Activated CD8-positive, alpha-beta memory T cell treated with anti-CD3 and anti-CD28 coated beads, Interleukin-2, amount 50 U/mL, for 48 hours (primary cell): ENCODE measurements around the gene RMND5A.
"Not testable (repeated sequence)": the region's sequence is repeated elsewhere in the genome, so short reads cannot be mapped to it uniquely, and the experiment has no call there.

Experiments
- DNase-seq: peaks from one replicate; pipeline ENCODE4 v3.0.0-alpha.2; 2020

Gene RMND5A

GRCh38 chr2:86719637-86720539, at the start of gene RMND5A:
Gene RMND5A (plus strand): TSS chr2:86720291. CDS start chr2:86720668, 377 bp downstream.
- peak; percentile 94 for DNase-seq

DNA sequence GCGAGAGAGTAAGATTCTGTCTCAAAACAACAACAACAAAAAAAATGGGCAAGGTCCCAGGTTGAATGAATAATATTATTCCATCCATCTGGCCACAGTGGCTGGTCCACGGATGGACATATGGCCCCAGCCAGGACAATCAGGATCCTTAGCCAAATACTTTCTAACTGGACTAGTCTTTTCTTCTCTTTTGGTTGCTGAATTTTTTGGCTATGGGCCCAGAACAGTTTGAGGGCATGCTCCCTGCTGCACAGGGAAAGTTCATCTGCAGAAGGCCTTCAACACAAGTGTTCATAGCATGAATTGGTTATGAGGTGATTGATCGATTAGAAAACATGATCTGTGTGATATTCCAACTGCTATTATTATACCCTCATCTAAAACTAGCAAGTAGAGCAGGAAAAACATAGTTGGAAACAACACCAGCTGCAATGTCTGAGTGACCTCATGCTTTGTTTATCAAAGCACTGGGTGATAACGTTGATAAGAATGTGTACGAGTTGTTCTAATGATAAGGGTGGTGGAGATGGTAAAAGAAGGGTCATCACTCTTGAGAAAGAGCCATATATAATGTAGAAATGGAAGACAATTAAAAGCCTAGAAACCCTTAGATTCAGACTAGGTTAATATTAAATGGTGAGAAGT, 48.6 kb upstream of the RMND5A start:
- no peak for DNase-seq

DNA sequence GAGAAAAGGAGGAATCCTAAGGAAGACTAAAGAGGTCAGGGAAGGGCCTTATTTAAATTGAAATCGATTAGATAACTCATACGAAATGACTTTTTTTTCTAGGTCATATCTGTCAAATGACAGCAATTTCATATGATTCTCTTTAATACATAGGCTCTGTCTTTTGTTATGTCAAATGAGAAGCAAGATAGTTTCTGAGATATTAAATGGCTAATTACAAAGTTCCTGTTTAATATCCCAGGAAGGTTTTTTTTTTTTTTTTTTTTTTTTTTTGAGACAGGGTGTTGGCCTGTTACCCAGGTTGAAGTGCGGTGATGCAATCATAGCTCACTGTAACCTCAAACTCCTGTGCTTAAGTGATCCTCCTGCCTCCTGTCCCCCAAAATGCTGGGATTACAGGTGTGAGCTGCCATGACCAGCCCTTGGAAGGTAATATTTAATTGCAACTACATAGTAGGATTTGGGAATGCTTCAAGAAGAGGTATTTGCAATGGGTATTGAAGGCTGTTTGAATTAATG, 48.0 kb upstream of the RMND5A start:
- DNase-seq = no peak

DNA sequence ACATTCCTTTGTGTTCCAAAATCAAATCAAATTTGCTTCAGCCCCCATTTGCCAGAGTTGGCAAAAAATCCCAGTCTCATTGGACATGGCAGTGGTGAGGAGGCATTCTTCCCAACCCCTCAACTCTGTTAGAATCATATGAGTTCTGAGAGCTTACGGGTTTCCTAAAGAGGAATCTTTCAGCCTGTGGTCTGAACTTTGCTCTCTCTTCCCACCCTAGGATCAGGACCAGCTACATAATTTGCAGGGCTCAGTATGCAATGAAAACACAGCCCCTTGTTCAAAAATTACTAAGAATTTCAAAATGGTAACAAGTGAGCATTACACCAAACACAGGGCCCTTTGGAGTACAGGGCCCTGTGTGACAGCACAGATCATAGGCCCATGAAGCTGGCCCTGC, 47.1 kb upstream of the RMND5A start:
- DNase-seq = no peak

- no peak for DNase-seq
Observed at GRCh38 chr2:86673986-86674670, 46.0 kb upstream of the RMND5A start.

GRCh38 chr2:86675104-86675503, 45.0 kb upstream of the RMND5A start:
- DNase-seq = no peak

GRCh38 chr2:86675511-86676015, 44.5 kb upstream of the RMND5A start:
- DNase-seq = no peak

GRCh38 chr2:86677816-86678215, 42.3 kb upstream of the RMND5A start:
- no peak for DNase-seq

DNA sequence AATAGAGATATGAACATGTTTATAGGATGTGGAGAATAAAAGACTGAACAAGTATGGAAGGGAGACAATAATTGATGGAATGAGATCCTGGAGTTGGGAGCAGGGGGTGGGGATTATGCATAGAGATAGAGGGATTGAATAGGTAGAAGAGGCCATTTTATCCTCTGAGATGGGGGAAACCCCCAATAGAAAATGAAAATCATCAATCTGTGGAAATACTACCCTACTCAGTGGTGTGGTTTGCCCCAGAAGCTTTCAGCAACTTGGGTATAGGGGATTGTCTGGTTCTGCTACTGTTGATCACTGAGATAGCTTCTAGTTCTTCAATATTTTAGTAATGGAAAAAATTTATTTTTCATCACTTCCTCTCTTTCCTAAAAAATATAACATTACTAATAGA, 41.1 kb upstream of the RMND5A start:
- no peak for DNase-seq

DNA sequence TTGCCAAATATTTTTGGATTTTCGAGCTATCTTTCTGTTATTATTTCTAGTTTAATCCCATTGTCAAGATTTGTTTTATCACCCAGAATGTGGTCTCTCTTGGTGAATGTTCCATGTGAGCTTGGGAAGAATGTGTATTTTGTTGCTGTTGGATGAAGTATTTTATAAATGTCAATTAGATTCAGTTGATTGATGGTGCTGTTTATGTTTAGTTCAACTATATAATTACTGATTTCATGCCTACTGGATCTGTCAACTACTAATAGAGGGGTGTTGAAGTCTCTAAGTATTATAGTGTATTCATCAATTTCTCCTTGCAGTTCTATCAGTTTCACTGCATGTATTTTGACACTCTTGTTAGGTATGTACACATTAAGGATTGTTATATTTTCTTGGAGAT, 34.7 kb upstream of the RMND5A start:
- DNase-seq = no peak

DNA sequence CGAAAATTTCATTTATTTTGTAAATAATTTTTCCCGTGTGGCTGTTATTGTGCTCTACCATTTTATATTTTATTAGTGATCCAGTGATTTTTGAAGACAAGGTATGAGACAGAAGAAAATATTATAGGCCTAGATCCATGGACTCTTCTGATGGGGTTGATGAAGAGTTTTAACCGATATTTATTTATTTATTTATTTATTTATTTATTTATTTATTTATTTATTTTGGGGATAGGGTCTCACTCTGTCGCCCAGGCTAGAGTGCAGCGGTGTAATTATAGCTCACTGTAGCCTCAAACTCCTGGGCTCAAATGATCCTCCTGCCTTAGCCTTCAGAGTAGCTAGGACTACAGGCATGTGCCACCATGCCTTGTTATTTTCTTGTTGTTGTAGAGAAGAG, 33.6 kb upstream of the RMND5A start:
- no peak for DNase-seq

DNA sequence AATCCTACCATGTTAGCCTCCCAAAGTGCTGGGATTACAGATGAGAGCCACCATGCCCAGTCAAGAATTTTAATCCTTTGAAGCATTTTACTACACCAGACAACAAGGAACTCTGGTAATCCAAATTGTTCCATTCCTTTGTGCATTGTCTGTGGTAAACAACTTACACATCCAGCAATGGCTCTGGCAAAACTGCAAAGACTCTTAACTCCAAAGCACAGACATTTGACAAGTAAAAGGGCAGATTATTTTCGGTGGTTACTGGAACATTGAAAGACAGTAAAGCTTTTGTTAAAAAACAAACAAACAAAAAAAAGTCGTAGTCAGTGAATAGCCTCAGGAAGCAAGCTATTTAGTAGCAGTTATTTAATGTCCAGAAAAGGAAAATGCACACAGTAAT, 33.2 kb upstream of the RMND5A start:
- DNase-seq = no peak

DNA sequence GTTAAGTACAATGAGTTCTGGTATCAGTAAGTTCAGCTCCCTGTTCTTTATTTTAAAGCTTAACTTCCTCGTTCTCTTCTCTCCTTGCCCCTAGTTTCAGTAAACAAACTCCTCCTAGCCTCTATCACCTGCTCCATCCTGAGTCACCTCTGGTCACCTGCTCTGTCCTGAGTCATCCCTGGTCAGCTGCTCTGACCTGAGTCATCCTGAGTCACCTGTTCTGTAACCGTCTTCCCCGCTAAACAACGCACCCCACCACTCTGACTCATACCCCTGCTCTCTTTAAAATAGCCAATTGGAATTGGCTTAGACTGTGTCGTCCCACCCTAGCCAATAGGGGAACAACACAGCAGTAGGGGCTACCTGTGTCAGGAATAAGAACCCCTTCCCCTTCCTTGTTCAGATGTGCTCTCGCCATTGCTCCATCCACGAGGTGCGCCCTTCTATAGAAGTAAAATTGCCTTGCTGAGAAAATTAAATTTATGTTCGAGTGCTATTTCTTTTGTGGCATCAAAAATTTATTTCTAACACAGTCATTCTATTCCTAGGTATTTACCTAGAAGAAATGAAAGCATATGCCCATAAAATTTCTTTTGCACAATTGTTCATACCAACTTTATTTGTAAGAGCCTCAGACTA, 24.9 kb upstream of the RMND5A start:
- no peak for DNase-seq

DNA sequence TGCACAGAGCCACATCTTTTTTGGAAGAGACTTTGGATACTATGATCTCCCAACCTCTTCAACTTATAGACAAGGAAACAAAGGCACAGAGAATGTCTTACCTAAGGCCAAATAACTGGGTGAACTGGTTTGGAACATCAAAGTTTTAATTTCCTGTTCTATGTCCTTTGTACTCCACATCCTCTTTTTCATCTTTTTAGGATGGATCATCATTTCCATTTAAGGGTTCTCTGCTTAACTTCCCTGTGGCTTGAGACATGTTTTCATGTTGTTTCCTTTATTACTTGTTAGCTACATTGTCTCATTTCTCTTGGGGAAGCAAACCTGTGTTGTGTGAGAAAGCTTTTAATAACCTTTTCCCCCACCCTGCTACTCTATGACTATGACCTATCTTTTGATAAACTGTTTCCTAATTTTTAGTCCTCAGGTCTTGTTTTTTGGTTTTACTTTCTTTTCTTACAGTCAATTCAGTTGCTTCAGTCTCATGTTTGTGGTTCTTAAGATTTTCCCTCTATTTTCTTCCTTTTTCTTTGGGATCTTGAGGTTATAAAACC, 22.5 kb upstream of the RMND5A start:
- DNase-seq = no peak

DNA sequence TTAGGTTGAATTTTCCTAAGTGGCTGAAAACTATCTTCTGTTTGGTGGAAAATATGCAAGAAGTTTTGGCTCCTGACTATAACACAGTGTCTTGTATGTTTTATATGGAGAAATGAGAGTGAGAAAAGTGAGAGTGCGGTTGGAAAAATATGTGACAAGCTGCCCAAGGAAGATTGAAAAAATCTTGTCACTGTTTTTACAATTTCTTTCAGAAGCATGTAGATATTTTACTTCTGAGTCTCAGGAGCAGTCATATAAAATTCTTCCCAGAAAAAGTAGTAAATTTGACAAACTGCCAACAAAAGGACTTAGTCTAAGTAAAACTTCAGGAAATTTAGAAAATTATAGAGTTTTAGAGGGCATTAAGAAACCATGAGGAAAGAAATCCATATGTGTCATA, 19.4 kb upstream of the RMND5A start:
- DNase-seq = no peak

GRCh38 chr2:86703704-86704361, 16.3 kb upstream of the RMND5A start:
- no peak for DNase-seq

DNA sequence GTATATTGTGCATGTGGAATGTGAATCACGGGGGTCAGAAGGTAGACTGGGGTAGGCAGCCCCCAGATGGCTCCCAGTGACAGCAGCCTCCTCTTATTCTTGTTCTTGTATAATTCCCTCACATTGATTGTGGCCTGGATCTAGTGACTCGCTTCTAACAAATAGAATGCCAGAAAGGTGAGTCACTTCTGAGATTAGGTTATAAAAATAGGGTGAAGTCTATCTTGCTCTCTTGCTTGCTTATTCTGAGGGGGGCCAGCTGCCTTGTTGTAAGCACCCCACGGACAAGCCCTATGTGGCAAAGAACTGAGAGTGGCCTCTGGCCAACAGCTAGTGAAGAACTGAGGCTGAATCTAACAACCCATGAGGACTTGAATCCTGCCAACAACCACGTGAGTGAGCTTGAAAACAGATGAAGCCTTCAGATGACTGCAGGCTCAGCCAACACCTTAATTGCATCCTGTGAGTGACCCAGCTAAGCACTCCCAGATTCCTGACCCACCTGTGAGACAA, 15.6 kb upstream of the RMND5A start:
- no peak for DNase-seq

GRCh38 chr2:86706220-86706619, 13.9 kb upstream of the RMND5A start:
- DNase-seq = no peak

GRCh38 chr2:86706935-86707334, 13.2 kb upstream of the RMND5A start:
- DNase-seq = no peak

DNA sequence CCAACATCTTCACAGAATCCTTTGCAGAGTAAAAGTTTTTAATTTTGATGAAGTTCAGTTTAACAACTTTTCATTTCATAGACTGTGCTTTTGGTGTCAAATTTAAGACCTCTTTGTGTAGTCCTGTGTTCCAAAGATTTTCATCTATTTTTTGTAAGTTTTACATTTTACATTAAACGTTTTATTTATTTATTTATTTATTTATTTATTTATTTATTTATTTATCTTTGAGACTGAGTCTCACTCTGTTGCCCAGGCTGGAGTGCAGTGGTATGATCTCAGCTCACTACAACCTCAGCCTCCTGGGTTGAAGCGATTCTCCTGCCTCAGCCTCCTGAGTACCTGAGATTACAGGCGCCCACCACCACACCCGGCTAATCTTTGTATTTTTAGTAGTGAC, 12.0 kb upstream of the RMND5A start:
- DNase-seq = not testable (repeated sequence)

DNA sequence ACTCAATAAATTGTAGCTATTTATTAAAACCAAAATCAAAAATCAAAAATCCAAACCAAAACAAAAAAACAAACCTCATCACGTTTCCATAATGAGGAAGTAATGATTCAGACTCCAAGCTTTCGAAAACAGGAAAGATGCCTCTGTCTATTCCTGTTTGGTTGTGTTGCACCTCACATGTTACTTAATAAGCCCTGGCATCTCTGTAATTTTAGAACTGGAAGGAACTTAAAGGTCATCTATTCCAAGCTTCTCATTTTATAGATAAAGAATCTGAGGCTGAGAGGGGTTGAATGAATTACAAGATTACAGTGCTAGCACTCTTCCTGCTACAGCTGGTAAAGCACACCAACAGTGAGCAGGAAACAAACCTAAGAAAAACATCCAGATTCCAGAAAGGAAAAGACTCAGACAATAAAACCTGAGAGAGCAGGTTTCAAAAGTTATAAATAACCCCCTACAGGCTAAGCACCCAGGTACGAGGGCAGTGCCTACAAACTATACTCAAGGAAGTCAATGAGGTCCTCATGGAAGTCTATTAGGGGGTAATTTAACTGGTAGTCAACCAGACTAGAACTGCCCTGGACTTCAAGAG, 5.4 kb upstream of the RMND5A start:
- not testable (repeated sequence) for DNase-seq
